NB4 (cell line): ENCODE results near the gene CFC1.
"Not testable (repeated sequence)": the region's sequence is repeated elsewhere in the genome, so short reads cannot be mapped to it uniquely, and the experiment has no call there.

Experiments used
- CTCF ChIP-seq: IDR thresholded peaks from one replicate; pipeline ENCODE4 v1.5.1; 2012; ENCODE audit warnings: low read depth, low read length
- MAX ChIP-seq: IDR thresholded peaks from 2 replicates; pipeline ENCODE4 v1.6.1; 2011; ENCODE audit warnings: low read depth, low read length
- MYC ChIP-seq: IDR thresholded peaks from 2 replicates; pipeline ENCODE4 v1.6.1; 2011; ENCODE audit warnings: low read depth, low read length
- POLR2A ChIP-seq: IDR thresholded peaks from 2 replicates; pipeline ENCODE4 v1.6.1; 2011; ENCODE audit warnings: mild to moderate bottlenecking; ENCODE audit not compliant: insufficient read length; ENCODE audit errors: extremely low read depth

GRCh38 chr2:130574230-130574629, 25.1 kb downstream of the CFC1 start:
- not testable (repeated sequence) for TF ChIP-seq POLR2A, CTCF, MAX, MYC
